HG03442 (cell line): ENCODE data around the gene CALML4.
"Not testable (repeated sequence)": the region's sequence is repeated elsewhere in the genome, so short reads cannot be mapped to it uniquely, and the experiment has no call there.

Experiments used
- ATAC-seq: cut with Tn5 transposase; IDR thresholded peaks from one replicate; pipeline ENCODE4 v1.9.1; 2021; ENCODE audit warnings: mild to moderate bottlenecking, moderate library complexity; ENCODE audit not compliant: unreplicated experiment

Gene CALML4, protein sequence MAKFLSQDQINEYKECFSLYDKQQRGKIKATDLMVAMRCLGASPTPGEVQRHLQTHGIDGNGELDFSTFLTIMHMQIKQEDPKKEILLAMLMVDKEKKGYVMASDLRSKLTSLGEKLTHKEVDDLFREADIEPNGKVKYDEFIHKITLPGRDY

DNA sequence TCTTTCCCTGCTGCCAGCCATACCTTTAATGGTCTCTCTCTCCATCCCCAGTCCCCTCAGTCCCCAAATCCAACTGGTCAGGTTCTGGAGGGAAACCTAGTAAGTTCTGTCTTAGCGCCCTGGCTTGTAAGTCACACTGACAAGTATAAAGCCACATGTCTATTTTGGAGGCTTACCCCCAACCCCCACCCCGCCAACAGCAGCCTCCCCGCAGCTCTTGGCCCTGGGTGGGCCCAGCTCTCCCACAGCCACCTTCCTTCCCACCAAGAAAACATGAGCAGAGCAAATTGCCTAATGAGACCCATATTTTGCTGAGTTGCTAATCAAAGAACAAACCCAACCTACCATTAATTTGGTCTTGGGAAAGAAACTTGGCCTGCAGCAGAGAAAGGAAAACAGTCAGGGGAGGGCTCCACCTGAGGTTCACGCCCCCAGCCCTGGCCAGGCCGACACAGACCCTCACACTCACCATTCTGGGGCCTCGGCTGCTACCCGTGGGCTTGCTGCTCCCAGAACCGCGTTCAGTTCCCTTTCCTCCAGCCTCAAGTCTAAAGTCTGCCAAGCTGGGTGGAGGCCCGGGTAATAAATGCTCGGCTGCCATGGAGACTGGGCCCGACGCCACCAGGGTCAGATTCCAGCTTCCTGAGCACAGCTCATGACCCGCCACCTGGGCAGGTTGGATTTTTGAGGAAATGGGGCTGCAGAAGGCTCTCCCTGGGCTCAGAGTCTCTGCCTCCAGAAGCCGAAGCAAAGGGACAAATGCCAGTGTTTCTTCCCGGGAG is at the start of gene CALML4:
Gene CALML4 (minus strand): TSS at position 557 of the 782 bp plus-strand sequence. CDS start 85 bp downstream, at position 472.
- ATAC-seq, result no peak

DNA sequence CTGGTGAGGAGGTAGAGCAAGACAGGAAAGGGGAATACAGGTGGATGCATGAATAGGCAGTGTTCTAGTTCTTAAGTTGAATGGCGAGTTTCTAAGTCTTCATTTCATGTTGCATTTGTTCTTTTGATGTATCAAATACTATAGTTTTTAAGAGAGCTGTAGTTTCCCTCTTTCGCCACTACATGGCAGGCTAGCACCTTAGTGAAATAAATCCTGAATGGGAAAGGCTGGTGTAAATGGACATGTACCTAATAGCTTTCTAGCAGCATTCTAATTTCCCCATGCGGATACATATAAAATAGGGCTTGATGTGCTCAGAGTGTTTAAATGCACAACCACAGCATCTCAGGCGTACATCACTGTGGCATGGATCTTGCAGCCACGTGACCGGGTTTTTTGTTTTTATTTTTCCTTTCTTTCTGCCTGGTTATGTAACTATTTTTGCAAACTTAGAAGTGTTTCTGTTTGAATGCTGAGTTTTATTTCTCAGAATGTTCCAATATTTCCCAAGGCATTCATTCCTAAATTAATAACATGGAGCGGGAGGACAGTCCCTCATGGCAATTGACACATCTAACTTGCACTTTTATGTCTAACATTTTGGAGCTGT is 47.9 kb upstream of the CALML4 start:
- no peak for ATAC-seq

DNA sequence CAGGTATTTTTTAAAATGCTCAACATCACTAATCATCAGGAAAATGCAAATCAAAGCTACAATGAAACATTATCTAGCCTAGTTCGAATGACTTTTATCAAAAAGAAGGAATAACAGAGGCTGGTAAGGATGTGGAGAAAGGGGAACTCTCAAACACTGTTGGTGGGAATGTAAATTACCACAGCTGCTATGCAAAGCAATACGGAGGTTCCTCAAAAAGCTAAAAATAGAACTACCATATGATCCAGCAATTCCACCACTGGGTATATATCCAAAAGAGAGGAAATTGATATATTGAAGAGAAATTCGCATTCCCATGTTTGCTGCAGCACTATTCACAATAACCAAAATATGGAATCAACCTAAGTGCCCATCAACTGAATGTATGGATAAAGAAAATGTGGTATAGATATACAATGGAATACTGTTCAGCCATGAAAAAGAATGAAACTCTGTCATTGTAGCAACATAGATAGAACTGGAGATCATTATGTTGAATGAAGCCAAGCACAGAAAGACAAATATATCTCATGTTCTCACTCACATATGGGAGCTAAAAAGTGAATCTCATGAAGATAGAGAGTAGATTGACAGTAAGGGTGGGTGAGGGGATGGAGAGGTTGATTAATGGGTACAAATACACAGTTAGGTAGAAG is 44.1 kb upstream of the CALML4 start:
- ATAC-seq, result no peak

DNA sequence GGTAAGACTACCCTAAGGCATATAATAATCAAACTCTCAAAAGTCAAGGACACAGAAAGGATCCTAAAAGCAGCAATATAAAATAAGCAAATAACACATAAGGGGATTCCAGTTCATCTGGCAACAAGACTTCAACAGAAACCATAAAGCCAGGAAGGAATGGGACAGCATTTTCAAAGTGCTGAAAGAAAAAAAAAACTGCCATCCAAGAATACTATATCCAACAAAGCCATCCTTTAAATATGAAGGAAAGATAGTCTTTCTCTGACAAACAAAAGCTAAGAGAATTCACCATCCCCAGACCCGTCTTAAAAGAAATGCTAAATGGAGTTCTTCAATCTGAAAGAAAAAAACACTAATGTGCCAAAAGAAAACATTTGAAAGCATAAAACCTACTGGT is 39.1 kb upstream of the CALML4 start:
- ATAC-seq, result no peak

DNA sequence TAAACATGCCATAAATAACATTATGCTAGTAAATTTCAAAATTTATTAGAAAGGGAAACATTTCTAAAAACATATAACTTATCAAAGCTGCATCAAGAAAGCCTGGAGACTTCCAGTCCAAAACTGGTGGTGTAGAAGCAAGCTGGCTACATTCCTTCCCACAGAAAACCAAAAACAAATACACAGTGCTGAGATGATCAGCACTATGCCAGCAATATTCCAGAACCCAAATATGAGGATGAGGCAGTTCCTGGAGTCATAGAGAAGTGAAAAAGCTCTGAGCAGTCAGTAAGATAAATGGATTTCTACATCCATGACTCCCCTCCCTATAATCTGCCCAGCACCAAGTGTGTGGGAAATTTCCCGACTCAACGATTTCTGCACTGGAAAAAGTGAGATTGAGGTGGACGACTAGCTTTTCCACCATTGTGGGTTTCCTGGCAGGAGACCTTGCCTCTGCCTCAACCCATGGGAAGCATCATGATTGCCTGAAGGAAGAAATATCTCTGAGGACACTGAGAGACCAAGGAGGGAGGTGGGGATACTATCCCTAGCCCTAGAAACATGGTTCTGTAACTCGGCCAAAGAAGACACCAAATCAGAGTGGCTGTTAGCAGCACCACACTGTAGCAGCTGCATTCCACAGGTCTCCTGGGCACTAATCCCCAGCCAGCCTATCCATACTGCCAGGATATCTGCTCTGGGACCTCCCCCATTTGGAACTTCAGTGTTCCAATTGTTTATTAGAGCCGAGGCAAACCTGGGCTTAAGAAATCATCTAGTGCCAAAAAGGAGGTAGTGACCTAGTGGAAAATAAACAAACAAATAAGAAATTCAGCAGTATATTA is 36.2 kb upstream of the CALML4 start:
- no peak for ATAC-seq

DNA sequence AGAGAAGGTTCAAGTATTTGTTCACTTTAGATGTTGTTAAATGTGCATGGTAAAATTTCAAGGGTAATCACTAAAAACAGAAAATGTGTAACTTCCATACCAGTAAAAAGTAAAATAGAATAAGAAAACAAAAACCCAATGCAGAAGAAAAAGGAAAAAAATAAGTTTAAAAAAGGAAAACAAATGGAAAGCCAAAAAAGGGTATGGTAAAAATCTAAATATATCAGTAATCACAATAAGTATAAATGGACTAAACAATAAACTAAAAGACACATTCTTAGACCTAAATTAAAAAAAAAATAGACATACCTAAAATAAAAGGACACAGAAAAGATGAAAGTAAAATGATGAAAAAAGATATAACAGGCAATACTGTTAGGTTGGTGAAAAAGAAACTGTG is 33.9 kb upstream of the CALML4 start:
- no peak for ATAC-seq

DNA sequence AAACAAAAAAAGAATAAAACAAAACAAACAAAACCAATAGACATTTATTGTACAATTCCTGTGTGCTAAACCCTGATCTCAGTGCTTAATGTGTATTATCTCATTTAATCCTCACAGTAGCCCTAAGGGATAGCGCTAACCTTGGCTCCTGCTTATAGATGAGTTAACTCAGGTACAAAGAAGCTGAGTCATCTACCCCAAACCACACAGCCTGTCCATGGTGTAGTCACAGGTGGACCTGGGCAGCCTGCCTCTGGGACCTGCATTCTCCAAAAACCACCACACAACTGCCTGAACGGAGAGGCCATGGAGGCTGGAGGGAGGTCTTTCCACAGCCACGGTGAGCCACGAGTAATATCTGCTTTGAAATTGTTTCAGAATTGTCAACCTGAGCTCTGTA is 29.9 kb upstream of the CALML4 start:
- ATAC-seq, result no peak

DNA sequence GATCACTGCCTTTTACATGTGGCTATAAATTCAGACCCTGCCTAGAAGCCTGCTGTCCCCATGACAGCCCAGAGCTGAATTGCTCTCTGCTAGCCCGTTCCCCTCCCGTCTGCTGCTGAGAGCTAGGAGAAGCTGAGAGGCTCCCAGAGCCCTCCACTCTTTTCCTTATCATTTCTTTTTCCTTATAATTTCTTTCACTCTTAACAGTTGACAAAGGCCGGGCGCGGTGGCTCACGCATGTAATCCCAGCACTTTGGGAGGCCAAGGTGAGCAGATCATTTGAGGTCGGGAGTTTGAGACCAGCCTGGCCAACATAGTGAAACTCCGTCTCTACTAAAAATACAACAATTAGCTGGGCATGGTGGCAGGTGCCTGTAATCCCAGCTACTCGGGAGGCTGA is 29.4 kb upstream of the CALML4 start:
- ATAC-seq, result not testable (repeated sequence)

DNA sequence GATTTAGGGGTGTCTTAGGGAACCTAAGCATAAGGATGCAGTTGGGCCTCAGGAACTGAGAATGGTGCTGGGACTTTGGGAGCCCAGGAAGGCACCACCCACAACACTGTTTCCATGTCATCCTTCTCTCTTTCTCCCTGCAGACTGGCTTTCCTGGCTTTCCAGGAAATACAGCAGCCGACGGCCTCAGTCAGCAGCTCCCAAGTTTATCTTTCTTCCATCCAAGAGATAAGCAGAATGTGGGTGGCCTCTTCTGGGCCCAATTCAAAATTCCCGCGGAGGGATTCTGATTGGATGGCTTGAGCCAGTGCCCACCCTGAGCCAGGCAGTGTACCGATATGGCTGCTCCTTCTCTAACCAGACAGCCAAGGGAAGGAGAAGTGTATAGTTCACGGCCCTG is 28.9 kb upstream of the CALML4 start:
- ATAC-seq, result no peak

DNA sequence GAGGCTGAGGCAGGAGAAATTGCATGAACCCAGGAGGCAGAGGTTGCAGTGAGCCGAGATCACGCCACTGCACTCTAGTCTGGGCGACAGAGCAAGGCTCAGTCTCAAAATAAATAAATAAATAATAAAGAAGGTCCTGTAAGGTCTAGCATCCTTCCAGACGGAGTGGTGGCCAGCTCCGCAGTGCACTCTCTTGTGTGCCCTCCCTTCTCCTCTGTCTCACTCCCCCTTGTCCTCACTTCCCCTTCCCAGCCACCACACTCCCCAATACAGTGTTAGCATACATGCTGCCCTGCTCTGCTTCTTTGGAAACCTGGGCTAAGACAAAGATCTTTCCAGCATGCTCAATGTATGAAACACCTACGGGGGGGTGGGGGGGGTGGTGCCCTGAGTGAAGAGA is 27.8 kb upstream of the CALML4 start:
- no peak for ATAC-seq

DNA sequence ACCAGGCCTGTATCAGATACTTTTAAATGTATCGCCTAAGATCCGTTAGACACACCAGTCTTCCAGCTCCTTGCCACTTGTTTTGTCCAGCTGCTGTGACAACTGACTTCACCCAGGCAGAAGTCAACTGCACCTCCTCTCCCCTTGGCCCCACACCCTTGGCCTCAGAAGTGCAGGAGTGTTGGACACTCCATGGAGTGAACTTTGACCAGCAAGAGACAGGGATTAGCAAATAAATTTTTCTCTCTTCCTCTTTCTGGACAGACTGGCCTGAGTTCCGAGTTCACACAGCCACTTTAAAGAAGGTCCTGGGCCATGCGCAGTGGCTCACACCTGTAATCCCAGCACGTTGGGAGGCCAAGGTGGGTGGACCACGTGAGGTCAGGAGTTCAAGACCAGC is 27.3 kb upstream of the CALML4 start:
- ATAC-seq, result no peak

DNA sequence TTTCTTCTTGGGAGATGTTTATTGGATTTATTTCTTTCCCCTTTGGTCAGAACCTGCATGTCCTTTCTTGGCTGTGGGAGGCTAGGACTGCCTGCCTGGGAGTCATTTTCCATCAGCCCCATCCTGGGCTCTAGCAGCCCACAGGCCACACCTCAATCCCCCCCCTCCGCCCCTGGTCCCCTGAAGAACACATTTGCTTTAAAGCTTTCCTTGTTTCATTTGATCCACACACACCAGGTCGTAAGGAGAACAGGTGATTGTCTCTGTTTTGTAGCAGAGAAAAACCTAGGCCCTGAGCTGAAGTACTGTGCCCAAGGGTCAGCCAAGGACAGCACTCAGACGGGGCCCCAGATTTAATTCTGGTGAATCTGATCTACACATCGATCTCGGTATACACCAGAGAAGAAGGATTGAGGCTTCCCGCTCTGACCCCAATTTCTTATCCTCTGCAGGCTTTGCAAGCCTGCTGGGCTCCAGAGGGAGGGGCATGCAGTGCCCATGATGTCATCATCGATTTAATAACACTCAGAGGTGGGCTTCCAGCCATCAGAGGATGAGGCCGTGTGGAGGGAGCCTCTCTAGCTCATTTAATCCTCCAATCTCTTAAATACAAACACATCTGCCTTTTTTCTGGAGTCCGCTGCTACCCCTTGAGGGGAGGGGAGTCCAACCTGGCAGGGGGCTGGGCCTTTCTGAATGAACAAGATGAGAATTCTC is 26.1 kb upstream of the CALML4 start:
- no peak for ATAC-seq

DNA sequence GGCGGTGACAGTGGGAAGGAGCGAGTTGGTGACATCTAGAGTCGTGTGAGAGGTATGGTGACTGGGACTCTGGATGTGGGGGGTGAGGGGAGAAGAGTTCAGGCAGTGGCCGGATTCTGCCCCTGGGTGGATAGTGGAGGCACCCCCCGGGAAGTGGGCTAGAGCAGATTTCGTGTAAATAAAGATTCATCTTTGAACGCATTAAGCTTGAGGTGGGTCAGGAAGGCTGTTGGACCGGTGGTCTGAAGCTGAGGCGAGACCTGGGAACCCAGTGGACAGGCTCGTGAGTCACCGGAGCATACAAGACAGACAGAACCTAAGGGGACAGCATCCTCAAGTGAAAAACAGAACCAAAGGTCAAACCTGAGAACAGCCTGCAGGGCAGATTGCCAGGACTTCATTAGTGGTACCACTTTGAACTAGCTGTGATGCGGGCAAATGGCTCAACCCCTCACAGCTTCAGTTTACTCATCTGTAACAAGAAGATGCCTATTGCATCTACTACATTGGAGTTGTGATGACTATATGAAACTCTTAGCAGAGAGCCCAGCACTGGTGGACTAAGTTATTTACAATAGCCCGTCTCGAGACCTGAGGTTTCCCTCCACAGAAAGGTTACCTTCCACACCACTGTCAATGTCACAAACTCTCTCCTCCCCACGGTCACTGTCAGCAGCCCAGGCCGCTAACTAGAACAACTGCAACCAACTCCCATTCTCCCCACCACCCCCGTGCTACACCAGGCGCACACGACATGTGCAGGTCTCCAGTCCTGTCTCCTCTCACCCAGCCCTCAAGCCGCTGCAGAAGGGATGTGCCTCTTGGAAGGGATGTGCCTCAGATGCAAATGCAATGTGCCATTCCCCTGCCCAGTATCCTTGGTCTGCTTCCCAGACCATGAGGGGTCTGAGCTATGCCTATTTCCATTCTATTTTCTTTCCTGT is 25.3 kb upstream of the CALML4 start:
- peak; percentile 17 for ATAC-seq

DNA sequence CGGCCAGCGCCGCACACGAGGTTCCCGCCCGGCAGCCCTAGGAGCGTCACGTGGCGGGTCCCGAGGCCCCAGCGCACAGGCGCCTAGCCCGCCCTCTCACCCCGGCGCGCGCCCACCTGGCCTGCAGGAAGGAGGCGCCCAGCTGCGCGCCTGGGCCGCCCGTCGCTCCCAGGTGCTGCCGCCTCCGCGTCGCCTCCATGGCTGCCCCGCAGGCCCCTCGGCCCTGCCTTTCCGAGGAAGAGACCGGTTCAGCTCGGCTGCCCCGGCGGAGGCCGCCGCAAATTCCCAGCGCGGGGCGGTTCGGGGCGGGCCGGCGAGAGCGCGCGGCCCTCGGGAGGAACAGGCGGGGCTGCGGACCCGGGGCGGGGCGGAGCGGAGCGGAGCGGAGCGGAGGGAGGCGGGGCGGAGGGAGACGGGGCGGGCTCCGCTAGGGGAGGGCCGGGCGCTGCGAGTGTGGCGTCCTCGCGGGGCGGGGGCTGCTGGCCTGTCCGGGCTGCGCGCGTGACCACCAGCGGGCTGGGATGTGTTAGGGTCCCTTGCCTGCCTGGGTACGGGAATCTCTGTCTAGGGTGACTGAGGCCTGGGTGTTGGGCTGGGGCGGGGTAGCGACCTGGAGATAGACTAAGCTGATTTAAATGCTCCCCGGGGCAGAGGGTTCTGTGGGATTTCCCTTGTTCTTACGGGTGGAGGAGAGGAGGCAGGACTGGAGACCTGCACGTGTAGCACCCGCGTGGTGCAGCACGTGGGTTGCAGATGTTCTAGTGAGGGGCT is 24.4 kb upstream of the CALML4 start, which contains the start of gene CLN6:
Gene CLN6 (minus strand): TSS at position 343 of the 771 bp plus-strand sequence. CDS start 144 bp downstream, at position 199.
- ATAC-seq, result peak; percentile 66

DNA sequence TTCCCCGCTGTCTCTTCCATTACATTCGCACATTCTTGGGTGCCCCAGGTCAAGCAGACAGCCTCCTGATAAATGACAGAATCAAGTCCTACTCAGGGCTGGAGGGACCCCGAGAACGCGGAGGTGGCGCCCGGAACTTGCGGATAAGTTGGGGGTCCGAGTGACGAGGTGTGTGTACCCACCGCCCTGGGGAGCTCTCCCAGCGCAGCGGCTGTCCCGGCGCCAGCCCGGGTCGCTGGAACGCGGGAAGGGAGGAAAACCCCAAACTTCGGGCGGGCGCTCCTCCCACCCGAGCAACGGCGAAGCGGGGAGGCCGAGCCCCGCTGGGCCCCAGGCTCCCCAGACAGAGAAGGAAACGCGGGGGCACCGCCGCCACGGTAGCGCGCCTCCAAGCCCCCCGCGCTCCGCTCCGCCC is 23.8 kb upstream of the CALML4 start:
- ATAC-seq, result no peak

DNA sequence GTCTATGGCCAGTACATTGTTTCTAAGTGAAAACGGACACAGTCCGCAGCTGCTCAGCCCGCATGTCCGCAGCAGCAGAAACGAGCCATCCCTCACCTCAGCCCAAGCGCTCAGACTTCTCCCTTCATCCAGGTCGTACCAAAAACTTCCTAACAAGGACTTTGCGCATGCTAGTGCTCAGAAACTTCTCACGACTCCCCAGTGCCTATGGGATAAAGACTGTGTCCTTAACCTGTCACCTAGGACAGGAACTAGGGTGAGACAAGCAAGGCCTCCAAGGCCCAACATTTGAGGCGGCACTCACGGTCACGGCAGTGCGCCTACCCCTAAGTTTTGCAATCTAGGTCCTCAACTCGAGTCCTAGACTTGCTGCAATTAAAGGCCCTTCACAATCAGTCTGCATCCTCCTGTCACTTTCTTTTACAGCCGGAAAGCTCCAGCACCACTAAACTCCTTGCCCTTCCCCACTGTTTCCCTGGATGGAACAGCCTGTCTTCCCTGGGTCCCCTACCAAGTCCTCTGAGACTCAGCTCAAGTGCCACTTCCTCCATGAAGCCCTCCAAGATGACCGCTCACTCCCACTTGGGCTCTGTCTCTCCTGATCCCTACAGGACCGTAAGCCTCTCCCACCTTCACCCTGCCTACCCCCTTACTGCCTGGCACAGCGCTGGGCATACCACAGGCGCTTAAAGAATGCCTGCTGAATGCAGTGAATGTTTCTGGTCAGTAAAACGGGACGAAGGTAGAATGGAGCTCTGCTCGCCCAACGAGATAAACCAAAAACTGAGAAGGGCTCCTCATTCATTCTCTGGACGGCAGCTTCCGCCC is 23.2 kb upstream of the CALML4 start:
- no peak for ATAC-seq

DNA sequence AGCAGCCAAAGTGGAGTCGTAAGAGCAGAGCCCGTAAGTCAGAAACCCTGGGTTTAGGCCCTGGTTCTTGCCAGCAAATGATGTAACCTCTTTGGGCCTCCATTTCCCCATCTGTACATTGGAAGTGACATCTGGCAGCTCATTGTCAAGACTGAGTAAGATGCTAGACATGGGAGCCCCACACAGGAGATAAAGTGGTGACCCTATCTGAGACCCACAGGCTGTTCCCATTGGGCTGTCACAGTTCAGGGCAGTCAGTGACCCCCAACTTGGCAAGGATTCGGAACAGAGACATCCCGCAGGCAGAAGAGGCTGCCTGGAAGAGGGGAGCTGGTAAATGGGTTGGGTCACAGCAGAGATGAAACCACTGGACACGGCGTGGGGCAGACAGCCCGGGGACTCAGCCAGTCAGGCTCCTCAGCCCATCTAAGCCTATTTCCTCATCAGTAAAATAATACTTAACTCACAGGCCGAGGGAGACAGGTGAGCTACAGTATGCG is 22.6 kb upstream of the CALML4 start:
- no peak for ATAC-seq
